Natural killer cell treated with Interleukin-12 subunit alpha and Interleukin-12 subunit beta and Interleukin-15 and Interleukin-18, amount 100 ng/mL, for 72 hours (primary cell): ENCODE data around the gene OPA1. TPM values are rescaled to one million over a fixed set of nuclear protein-coding genes. Genes with fewer than 3 reads are reported as not detected.

Source experiments
- total RNA-seq, 2 donors: library from RNA; stranded (reverse); gene quantifications; one replicate each; pipeline ENCODE4 v1.2.3, GENCODE V29; 2022

Gene OPA1
- total RNA-seq, 2 donors from 2014 or later = 62.3 to 84.6 TPM

Other genes starting within 250 kb of the OPA1 start
- gene ATP13A5, start 214.5 kb upstream of the OPA1 start, total RNA-seq = not detected
- 1 to 10 TPM in 1 of 2 donors, under 1 TPM in 1; 0.92 to 2.1 TPM for gene ATP13A4, start 38.3 kb upstream of the OPA1 start, total RNA-seq